ENCODE measurements around the gene IGFBP2.
A peak's percentile ranks its signal among the peaks of the same experiment; 100 is the strongest.

Gene IGFBP2

GRCh38 chr2:216665717-216666116 is 32.5 kb downstream of the IGFBP2 start:
- no peak for DNase-seq

- DNase-seq = peak; percentile 17 to 57 (median 36)
Observed at GRCh38 chr2:216666461-216667233, 33.4 kb downstream of the IGFBP2 start.

DNA sequence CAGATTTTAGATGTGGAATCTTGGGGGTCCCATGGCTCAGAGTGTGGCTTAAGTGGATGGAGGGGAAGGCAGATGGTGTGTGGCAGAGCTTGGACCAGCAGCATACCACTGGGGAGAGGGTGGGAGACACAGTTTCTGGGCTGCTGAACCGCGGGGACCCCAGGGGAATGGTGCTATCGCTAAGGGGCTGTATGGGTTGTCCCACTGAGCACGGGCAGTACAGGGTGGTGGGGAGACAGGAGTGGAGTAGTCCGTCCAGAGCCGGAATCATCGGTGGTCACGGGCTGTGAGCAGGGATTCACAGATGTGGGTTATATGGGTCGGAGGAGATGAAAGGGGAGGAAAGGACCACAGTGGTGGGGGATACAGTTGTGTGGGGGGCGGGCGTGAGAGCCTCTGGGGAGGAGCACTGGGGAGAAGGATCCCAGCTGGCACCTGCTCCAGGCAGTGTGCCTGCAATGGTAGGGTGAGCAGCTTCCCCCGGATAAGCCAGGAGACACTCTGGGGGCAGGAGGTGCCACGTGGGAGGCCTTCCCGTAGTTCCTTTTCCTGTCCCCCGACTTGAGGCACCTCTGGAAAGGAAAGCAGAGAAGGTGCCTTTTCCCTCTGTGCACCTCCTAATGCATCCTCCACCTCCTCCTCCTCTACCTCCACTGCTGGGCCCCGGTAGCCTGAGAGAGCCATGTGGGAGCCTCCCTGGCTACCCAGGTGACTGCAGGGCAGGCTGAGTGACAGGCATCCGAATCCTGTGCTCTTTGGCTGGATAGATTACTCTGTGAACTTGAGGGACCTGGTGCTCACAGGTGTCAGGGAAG is 37.3 kb downstream of the IGFBP2 start:
- no peak for DNase-seq

DNA sequence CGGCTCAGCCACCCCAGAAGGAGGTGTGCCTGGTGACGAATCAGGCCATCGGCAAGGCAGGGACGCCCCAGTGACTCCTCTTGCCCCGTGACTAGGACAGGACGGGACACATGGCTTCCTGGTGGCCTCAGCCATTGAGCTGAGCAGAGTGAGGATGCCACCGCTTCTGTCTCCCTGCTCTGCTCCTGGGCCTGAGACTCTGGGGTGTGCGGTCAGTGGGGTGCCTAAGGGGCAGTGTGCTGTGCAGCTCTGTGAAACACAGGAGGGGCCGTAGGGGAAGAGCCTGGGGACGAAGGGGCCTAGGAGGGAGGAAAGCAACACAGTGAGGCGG is 37.8 kb downstream of the IGFBP2 start:
- no peak for DNase-seq

DNA sequence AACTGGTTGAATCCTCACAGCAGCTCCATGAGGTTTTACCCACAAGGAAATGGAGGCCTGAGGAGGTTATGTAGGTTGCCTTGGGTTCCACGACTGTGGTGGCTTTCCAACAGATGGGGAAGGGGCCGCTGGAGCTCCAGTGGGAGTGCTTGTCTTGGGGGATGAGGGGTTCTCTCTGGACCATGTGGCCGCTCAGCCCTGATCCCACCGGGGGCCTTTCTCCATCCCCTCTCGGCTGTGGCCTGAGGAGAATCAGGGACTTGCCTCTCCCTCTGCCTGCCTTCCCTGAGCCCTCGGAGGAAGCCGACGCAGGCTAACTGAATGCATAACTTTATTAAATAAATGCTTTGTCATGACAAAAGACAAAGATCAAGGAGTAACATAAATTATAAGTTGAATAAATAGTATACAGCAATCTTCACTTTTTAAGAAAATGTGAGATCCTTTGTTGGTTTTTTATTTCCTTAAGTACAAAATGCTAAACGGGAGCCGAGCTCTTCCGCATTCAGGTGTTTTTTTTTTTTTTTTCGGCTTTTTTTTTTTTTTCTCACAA is 38.6 kb downstream of the IGFBP2 start:
- DNase-seq = no peak

GRCh38 chr2:216672466-216672865 is 39.2 kb downstream of the IGFBP2 start:
- no peak for DNase-seq

DNA sequence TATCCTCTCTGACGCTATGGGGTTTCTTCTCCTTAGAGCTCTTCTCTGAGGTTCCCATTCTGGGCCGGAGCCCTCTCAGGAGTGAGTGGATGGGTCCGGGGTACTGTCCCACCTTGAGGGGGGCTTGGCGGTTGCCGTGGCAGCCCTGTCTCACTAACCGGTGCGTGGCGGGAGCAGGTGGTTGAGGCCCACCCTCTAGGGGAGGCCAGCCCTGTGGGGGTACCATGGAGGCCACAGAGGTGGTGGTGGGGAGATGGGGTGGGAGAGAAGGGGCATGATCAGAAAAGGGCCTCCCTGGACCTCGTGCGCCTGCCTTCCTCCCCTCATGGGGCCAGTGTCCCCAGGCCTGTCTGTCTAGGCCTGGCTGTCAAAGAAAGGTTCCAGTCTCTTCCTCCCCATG is 39.8 kb downstream of the IGFBP2 start:
- DNase-seq = no peak

DNA sequence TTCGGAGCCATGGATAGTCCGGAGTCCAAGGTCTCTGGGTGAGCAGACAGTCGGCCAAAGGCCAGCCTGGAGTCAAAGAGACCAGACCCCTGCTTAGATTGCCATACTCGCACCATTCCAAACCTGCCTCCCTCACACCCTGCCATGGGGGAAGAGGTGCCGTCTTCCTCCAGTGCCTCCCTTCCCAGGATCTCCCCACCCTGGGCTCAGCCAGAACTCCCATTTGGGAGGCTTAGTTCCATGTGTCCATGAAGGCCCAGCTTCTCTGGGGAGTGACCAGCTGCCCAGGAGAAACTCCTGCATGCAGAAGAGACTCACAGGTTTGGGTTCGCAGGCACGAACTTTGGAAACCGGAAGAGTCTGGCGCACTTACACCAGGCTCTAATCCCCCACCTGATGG is 40.4 kb downstream of the IGFBP2 start:
- no peak for DNase-seq

GRCh38 chr2:216674376-216674775 is 41.2 kb downstream of the IGFBP2 start:
- no peak for DNase-seq

DNA sequence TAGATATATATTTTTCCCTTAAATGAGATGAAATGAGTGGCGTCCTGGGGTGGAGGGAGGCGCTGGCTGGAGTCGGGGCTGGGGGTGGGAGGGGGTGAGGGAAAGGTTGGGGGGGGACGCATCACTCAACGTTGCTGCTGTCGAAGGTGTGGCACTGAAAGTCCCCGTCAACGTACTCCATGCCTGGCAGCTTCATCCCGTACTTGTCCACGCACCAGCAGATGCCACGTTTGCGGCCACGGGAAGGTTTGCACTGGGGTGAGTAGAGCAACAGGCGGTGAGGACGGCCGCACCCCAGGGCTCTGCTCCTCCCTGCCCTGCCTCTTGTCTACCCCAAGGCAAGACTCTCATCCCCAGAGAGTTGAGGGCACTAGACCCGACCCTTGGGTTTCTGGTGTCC is 43.4 kb downstream of the IGFBP2 start:
- no peak for DNase-seq

- no peak for DNase-seq
Observed at GRCh38 chr2:216677439-216678097, 44.3 kb downstream of the IGFBP2 start.

GRCh38 chr2:216678098-216678465 is 44.9 kb downstream of the IGFBP2 start:
- no peak for DNase-seq

DNA sequence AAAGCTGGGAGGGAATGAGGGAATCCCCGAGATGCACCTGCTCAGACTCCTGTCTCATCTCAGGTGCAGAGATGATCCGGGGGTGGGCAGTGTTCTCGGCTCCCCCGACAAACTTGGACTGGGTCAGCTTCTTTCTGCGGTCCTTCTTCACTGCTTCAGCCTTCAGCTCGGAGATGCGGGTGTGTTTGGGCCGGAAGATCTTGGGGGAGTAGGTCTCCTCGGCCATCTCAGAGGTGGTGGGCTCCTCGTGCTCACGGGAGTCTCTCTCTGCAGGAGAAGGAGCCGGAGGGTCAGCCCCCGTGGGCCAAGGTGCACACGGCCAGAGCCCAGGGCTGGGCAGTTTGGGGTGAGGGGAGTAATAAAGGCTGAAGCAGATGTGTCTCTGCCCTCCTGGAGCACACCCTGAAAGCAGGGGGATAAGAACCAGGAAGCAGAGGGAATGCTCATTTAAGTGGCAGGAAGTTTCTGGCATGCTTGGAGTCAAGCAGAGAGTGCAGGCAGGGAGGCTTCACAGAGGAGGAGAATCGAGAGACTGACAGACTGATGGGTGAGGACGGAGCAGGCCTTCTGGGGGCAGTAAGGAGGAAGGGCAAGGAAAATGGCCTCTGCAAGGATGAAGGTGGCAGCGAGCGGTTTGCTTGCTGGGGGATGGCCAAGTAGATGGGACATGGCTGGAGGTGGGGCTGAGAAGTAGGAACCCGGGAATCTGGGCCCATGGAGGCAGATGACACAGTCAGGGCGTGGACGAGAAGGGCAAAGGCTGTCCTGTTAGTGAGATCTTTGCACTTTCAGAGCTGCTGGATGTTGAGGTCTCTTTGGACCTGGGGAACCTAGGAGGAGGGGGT is 45.8 kb downstream of the IGFBP2 start:
- DNase-seq = no peak

GRCh38 chr2:216679658-216680024 is 46.4 kb downstream of the IGFBP2 start:
- no peak for DNase-seq

- DNase-seq = no peak
Observed at GRCh38 chr2:216680951-216681629, 47.9 kb downstream of the IGFBP2 start.

- DNase-seq = no peak
Observed at GRCh38 chr2:216681683-216682082, 48.5 kb downstream of the IGFBP2 start.

- DNase-seq = no peak
Observed at GRCh38 chr2:216683846-216684245, 50.6 kb downstream of the IGFBP2 start.

DNA sequence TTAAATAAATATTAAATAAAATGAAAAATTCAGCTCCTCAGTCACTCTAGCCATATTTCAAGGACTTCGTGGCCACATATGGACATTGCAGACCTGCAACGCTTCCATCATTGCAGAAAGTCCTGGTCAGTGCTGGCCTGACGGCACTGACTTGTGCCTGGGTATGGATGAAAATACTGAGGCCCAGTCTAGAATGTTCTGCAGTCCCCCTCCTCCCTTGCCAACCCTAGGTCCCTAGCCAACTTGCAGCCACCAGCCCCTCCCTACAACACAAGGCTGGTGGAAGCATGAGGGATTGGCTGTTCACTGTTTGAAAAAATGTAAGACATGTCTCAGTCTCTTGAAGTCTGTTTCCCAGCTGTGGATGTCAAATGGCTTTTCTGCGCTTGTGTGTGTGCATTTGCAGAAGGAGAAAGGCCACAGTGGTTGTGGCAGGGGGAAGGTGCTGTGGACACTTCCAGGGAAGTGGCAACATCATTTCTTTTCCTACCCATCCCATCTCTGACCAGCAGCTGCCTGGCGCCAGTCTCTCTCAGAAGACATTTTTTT is 52.2 kb downstream of the IGFBP2 start:
- no peak for DNase-seq

- no peak for DNase-seq
Observed at GRCh38 chr2:216687111-216687510, 53.9 kb downstream of the IGFBP2 start.

DNA sequence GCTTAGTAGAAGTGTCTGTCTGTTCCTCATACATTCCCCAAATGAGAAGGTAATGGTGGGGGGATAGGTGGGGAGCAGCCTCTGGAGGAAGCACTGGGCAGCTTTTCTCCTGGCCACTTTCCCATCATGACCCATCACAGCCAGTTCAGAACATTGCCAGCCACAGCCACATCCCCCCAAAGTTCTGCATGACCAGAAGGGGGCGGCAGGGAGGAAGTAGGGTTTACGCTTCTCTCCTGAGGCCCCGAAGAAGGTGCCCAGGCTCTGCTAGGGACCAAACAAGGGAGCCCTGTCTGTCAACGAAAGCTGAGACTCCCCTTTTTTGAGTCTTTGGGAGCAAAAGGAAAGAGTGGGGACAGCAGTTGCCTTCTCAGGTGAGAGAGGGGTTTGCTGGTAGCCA is 54.4 kb downstream of the IGFBP2 start:
- no peak for DNase-seq

GRCh38 chr2:216688731-216689340 is 55.6 kb downstream of the IGFBP2 start:
- no peak for DNase-seq
